HepG2 (cell line): ENCODE results near the gene PLEKHB1. TPM values are rescaled to one million over a fixed set of nuclear protein-coding genes. Genes with fewer than 3 reads are reported as not detected.

Source experiments
- ARHGAP35 ChIP-seq: sonication (generic); formaldehyde crosslinking; IDR thresholded peaks from 2 replicates; pipeline ENCODE4 v1.9.0; 2022; ENCODE audit warnings: mild to moderate bottlenecking, inconsistent platforms, moderate library complexity, missing genetic modification reagents, borderline replicate concordance
- DPF2 ChIP-seq: sonication (generic); formaldehyde crosslinking; IDR thresholded peaks from 2 replicates; pipeline ENCODE4 v1.4.0; 2020; ENCODE audit warnings: mild to moderate bottlenecking, low read depth, missing genetic modification reagents, borderline replicate concordance
- DRAP1 ChIP-seq: IDR thresholded peaks from 2 replicates; pipeline ENCODE4 v1.6.1; 2016; ENCODE audit warnings: missing genetic modification reagents, missing compliant biosample characterization
- ETV5 ChIP-seq: IDR thresholded peaks from 2 replicates; pipeline ENCODE4 v1.6.1; 2018; ENCODE audit warnings: missing biosample characterization, missing genetic modification reagents, inconsistent platforms, borderline replicate concordance
- FOSL2 ChIP-seq: sonication (generic); formaldehyde crosslinking; IDR thresholded peaks from 2 replicates; pipeline ENCODE4 v1.4.0; 2020; ENCODE audit warnings: missing genetic modification reagents
- FOXP1 ChIP-seq, 2 experiments: fragments of 450-650 bp in 1 of 2; IDR thresholded peaks; 2 replicates each; pipeline ENCODE4 v1.6.1; 2017 to 2018; ENCODE audit warnings: antibody characterized with exemption in 1 of 2
- HNF4A ChIP-seq: sonication (generic); formaldehyde crosslinking; IDR thresholded peaks from 2 replicates; pipeline ENCODE4 v1.4.0; 2020; ENCODE audit warnings: missing genetic modification reagents
- HNRNPLL ChIP-seq: fragments of 200-400 bp; formaldehyde crosslinking; IDR thresholded peaks from 2 replicates; pipeline ENCODE4 v1.6.1; 2017; ENCODE audit warnings: mild to moderate bottlenecking, low read depth, low read length; ENCODE audit not compliant: poor library complexity, severe bottlenecking
- KDM1A ChIP-seq: IDR thresholded peaks from 2 replicates; pipeline ENCODE4 v1.6.1; 2016; ENCODE audit warnings: missing compliant biosample characterization
- NCOA2 ChIP-seq: sonication (generic); formaldehyde crosslinking; IDR thresholded peaks from 2 replicates; pipeline ENCODE4 v1.8.0; 2022; ENCODE audit warnings: inconsistent platforms
- PATZ1 ChIP-seq: sonication (generic); formaldehyde crosslinking; IDR thresholded peaks from 2 replicates; pipeline ENCODE4 v1.4.0; 2020; ENCODE audit warnings: missing genetic modification reagents
- POLR2G ChIP-seq: fragments of 200-400 bp; formaldehyde crosslinking; IDR thresholded peaks from 2 replicates; pipeline ENCODE4 v1.6.1; 2018; ENCODE audit warnings: mild to moderate bottlenecking, low read depth, low read length, moderate library complexity
- SOX13 ChIP-seq, 3 experiments: fragments of 450-650 bp in 1 of 3; sonication (generic) in 1 of 3; formaldehyde crosslinking in 1 of 3; IDR thresholded peaks in 2 of 3; conservative IDR thresholded peaks in 1 of 3; 2 replicates each; pipeline versions ENCODE4 v1.5.0 to v1.6.1; 2016 to 2020; ENCODE audit warnings: antibody characterized with exemption in 1 of 3, mild to moderate bottlenecking in 1 of 3, missing compliant biosample characterization in 1 of 3, missing genetic modification reagents in 1 of 3, moderate library complexity in 1 of 3
- TBX2 ChIP-seq: sonication (generic); formaldehyde crosslinking; IDR thresholded peaks from 2 replicates; pipeline ENCODE4 v1.5.0; 2020; ENCODE audit warnings: missing genetic modification reagents, mild to moderate bottlenecking, borderline replicate concordance
- THAP9 ChIP-seq: sonication (generic); formaldehyde crosslinking; IDR thresholded peaks from 2 replicates; pipeline ENCODE4; 2020; ENCODE audit warnings: missing genetic modification reagents, mild to moderate bottlenecking, borderline replicate concordance
- ZNF274 ChIP-seq: sonication (generic); formaldehyde crosslinking; IDR thresholded peaks from 2 replicates; pipeline ENCODE4 v1.5.1; 2020; ENCODE audit warnings: mild to moderate bottlenecking, missing genetic modification reagents
- ZNF281 ChIP-seq: sonication (generic); formaldehyde crosslinking; IDR thresholded peaks from 2 replicates; pipeline ENCODE4 v1.4.0; 2020; ENCODE audit warnings: missing genetic modification reagents, borderline replicate concordance
- ZNF891 ChIP-seq: sonication (generic); formaldehyde crosslinking; IDR thresholded peaks from 2 replicates; pipeline ENCODE4 v1.5.0; 2020; ENCODE audit warnings: mild to moderate bottlenecking, missing genetic modification reagents
- ZSCAN12 ChIP-seq: sonication (generic); formaldehyde crosslinking; IDR thresholded peaks from 2 replicates; pipeline ENCODE4 v1.9.0; 2021; ENCODE audit warnings: mild to moderate bottlenecking, missing genetic modification reagents
- ZSCAN31 ChIP-seq: sonication (generic); formaldehyde crosslinking; IDR thresholded peaks from 2 replicates; pipeline ENCODE4 v1.5.0; 2020; ENCODE audit warnings: low read depth, mild to moderate bottlenecking, missing genetic modification reagents
- polyA plus RNA-seq, 8 experiments: library from polyadenylated mRNA; depleted of rRNA in 3 of 8; stranded (reverse) in 7 of 8; unstranded in 1 of 8; fragments of >200 nt; fragmentation: Illumina TruSeq in 4 of 8; extraction: Trizol in 4 of 8; gene quantifications; 2 replicates each; pipeline versions ENCODE4 v1.2.1 to v1.2.3, GENCODE V29; 2011 to 2016; ENCODE audit warnings: low read depth in 4 of 8, missing spikeins in 1 of 8, mixed read lengths in 1 of 8; ENCODE audit not compliant: insufficient read depth in 1 of 8
- total RNA-seq, 5 experiments: library from RNA; depleted of rRNA; stranded (reverse); fragments of >200 nt; fragmentation: Illumina TruSeq; extraction: Trizol; gene quantifications; 2 replicates each; pipeline ENCODE4 v1.2.3, GENCODE V29; 2016; ENCODE audit warnings: low read depth in 1 of 5

PLEKHB1 gene
- total and polyA plus RNA-seq, 2 of the 13 experiments (the other 11 are each of a cell fraction or from before 2014, with no cell fraction given) = 68.0 to 99.3 TPM

- TF ChIP-seq THAP9 = 0 out of 2 replicates have a peak, but pooled peaks have one; percentile 23
- TF ChIP-seq FOXP1 (IDR thresholded peaks at IDR 0.05) = no peak
- TF ChIP-seq FOXP1 (CRISPR knock-in tag; IDR thresholded peaks at IDR 0.05) = peak; percentile 46; the same call in 1 of the 2 replicates
- peak; percentile 95 for TF ChIP-seq PATZ1
- TF ChIP-seq ZNF891 (CRISPR knock-in tag) = 0 out of 2 replicates have a peak, but pooled peaks have one; percentile 11
- no peak for TF ChIP-seq ZSCAN12 (CRISPR knock-in tag)
- peak; percentile 78 for TF ChIP-seq POLR2G
- TF ChIP-seq KDM1A (CRISPR knock-in tag) = no peak
- TF ChIP-seq TBX2 (CRISPR knock-in tag) = peak; percentile 46; the same call in 1 of the 2 replicates
- TF ChIP-seq NCOA2 (CRISPR knock-in tag) = peak; percentile 54
- peak; percentile 79; the same call in 1 of the 2 replicates for TF ChIP-seq ETV5 (CRISPR knock-in tag)
- 0 out of 2 replicates have a peak, but pooled peaks have one; percentile 29 for TF ChIP-seq DRAP1
- TF ChIP-seq FOSL2 (CRISPR knock-in tag) = peak; percentile 20; the same call in 1 of the 2 replicates
- TF ChIP-seq SOX13 (IDR thresholded peaks at IDR 0.05) = peak; percentile 63; the same call in 1 of the 2 replicates
- TF ChIP-seq SOX13 (CRISPR knock-in tag; conservative IDR thresholded peaks at IDR 0.05 in 1 of 2, IDR thresholded peaks at IDR 0.05 in 1 of 2) = peak in 1 of 2 experiments; percentile 79; a peak in 2 of 4 replicates
- 0 out of 2 replicates have a peak, but pooled peaks have one; percentile 64 for TF ChIP-seq ZSCAN31 (CRISPR knock-in tag)
- TF ChIP-seq HNF4A (CRISPR knock-in tag) = peak; percentile 33; the same call in 1 of the 2 replicates
- TF ChIP-seq ARHGAP35 (CRISPR knock-in tag) = 0 out of 2 replicates have a peak, but pooled peaks have one; percentile 17
- 0 out of 2 replicates have a peak, but pooled peaks have one; percentile 24 for TF ChIP-seq ZNF274 (CRISPR knock-in tag)
- peak; percentile 34 for TF ChIP-seq HNRNPLL
- TF ChIP-seq DPF2 (CRISPR knock-in tag) = peak; percentile 32; the same call in 1 of the 2 replicates
- peak; percentile 87; the same call in 1 of the 2 replicates for TF ChIP-seq ZNF281 (CRISPR knock-in tag)
Observed at GRCh38 chr11:73648571-73649046, 2.2 kb downstream of the PLEKHB1 start (continued).
